ENCODE results near the gene CELF2. TPM values are rescaled to one million over a fixed set of nuclear protein-coding genes. Genes with fewer than 3 reads are reported as not detected.

CELF2 gene
- total and polyA plus RNA-seq, 2 experiments from 2014 or later = 16.6 to 26.9 TPM

DNA sequence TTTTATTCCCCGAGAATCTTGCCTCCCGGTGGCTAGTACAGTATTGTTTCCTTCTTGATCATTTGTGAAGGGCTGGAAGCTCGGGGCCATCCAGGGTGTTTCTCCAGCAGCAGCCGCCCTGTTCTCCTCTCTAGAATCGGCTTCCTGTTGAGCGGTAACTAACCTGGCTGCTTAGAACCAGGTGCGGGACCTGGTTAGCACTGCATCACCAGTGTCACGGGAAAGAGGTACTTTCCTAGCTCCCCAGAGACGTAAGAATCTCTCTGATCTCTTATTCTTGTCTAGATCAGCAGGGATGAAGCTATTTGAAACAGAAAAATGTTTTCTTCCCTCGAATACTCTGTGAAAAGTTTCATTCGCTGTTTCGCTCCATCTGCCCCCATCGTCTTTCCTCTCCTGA is 239.2 kb downstream of the CELF2 start:
- Histone ChIP-seq H3K4me3 (no peak overlapping the region), H3K36me3 (replicated peaks; ENCODE audit: insufficient read depth, low read depth) (no peaks in the 10 kb centered on the region), H3K27ac (no peak overlapping the region), H3K27me3 (no peaks in the 10 kb centered on the region), H3K4me1 (ENCODE audit: insufficient read depth) (no peaks in the 10 kb centered on the region), H3K4me2 (no peak overlapping the region), H2AFZ (no peak overlapping the region), H4K20me1 (ENCODE audit: insufficient read depth, poor library complexity, severe bottlenecking) (no peaks in the 10 kb centered on the region), H3K9me3 (ENCODE audit: low read depth) (no peaks in the 10 kb centered on the region), H3K79me2 (no peaks in the 10 kb centered on the region), H3K9me2 (replicated peaks; ENCODE audit: insufficient read depth) (no peaks in the 10 kb centered on the region)
- TF ChIP-seq, protein P1, sequence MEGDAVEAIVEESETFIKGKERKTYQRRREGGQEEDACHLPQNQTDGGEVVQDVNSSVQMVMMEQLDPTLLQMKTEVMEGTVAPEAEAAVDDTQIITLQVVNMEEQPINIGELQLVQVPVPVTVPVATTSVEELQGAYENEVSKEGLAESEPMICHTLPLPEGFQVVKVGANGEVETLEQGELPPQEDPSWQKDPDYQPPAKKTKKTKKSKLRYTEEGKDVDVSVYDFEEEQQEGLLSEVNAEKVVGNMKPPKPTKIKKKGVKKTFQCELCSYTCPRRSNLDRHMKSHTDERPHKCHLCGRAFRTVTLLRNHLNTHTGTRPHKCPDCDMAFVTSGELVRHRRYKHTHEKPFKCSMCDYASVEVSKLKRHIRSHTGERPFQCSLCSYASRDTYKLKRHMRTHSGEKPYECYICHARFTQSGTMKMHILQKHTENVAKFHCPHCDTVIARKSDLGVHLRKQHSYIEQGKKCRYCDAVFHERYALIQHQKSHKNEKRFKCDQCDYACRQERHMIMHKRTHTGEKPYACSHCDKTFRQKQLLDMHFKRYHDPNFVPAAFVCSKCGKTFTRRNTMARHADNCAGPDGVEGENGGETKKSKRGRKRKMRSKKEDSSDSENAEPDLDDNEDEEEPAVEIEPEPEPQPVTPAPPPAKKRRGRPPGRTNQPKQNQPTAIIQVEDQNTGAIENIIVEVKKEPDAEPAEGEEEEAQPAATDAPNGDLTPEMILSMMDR (IDR thresholded peaks at IDR 0.05; ENCODE audit: poor library complexity) = no peak
- TF ChIP-seq EZH2phosphoT487 (IDR thresholded peaks at IDR 0.05; ENCODE audit: low read depth, severe bottlenecking, unreplicated experiment) (no peak), EZH2 (IDR thresholded peaks at IDR 0.05; ENCODE audit: borderline replicate concordance) (no peak)
- no peak for DNase-seq (ENCODE audit: low spot score)
- WGBS (ENCODE audit: low lambda C conversion rate, missing lambda C conversion rate) = 93% methylated on average over 13 of the region's 13 CpGs

GRCh38 chr10:11257440-11258090 is 239.9 kb downstream of the CELF2 start:
- no peak for DNase-seq (ENCODE audit: low spot score)
- no peaks in the 10 kb centered on the region for H3K9me3 ChIP-seq (ENCODE audit: low read depth)
- no peak overlapping the region for H3K4me2 ChIP-seq
- H3K36me3 ChIP-seq (replicated peaks; ENCODE audit: insufficient read depth, low read depth) = no peaks in the 10 kb centered on the region
- no peak overlapping the region for H2AFZ ChIP-seq
- no peak overlapping the region for H3K4me3 ChIP-seq
- no peaks in the 10 kb centered on the region for H3K4me1 ChIP-seq (ENCODE audit: insufficient read depth)
- H3K9me2 ChIP-seq (replicated peaks; ENCODE audit: insufficient read depth) = no peaks in the 10 kb centered on the region
- WGBS (ENCODE audit: low lambda C conversion rate, missing lambda C conversion rate) = 90% methylated on average over 13 of the region's 13 CpGs
- TF ChIP-seq, protein P1 (IDR thresholded peaks at IDR 0.05; ENCODE audit: poor library complexity) = no peak
- TF ChIP-seq EZH2phosphoT487 (IDR thresholded peaks at IDR 0.05; ENCODE audit: low read depth, severe bottlenecking, unreplicated experiment) (no peak), EZH2 (IDR thresholded peaks at IDR 0.05; ENCODE audit: borderline replicate concordance) (no peak)
- H3K27ac ChIP-seq = no peak overlapping the region
- H3K79me2 ChIP-seq = no peaks in the 10 kb centered on the region
- H4K20me1 ChIP-seq (ENCODE audit: insufficient read depth, poor library complexity, severe bottlenecking) = no peaks in the 10 kb centered on the region
- H3K27me3 ChIP-seq = no peaks in the 10 kb centered on the region

DNA sequence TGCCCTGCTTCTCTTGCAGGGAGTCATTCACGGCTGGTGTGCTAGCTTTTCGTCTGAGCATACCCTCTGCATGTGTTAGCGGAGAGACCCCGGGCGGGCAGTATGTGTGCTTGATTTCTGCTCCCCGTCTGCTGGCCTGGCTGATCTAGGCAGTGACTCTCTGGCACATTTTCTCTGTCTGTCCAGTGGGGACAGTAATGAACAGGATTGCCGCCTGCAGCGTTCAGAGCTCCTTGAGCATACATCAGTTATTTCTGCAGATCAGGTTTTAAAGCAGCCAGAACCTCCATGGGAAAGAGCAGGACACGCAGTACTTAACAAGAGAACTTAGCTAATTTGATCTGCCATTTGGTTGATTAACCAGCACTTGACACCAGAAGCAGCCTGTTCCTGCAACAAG is 242.5 kb downstream of the CELF2 start:
- no peaks in the 10 kb centered on the region for H3K4me1 ChIP-seq (ENCODE audit: insufficient read depth)
- 69% methylated on average over 9 of the region's 9 CpGs for WGBS (ENCODE audit: low lambda C conversion rate, missing lambda C conversion rate)
- no peak overlapping the region for H2AFZ ChIP-seq
- TF ChIP-seq EZH2 (IDR thresholded peaks at IDR 0.05; ENCODE audit: borderline replicate concordance) = no peak
- TF ChIP-seq, protein P1 (IDR thresholded peaks at IDR 0.05; ENCODE audit: poor library complexity) = no peak
- TF ChIP-seq EZH2phosphoT487 (IDR thresholded peaks at IDR 0.05; ENCODE audit: low read depth, severe bottlenecking, unreplicated experiment) = no peak
- no peaks in the 10 kb centered on the region for H3K27me3 ChIP-seq
- no peaks in the 10 kb centered on the region for H4K20me1 ChIP-seq (ENCODE audit: insufficient read depth, poor library complexity, severe bottlenecking)
- H3K9me3 ChIP-seq (ENCODE audit: low read depth) = no peaks in the 10 kb centered on the region
- no peak overlapping the region for H3K4me3 ChIP-seq
- H3K4me2 ChIP-seq = no peak overlapping the region
- no peaks in the 10 kb centered on the region for H3K79me2 ChIP-seq
- DNase-seq (ENCODE audit: low spot score) = no peak
- H3K36me3 ChIP-seq (replicated peaks; ENCODE audit: insufficient read depth, low read depth) = no peaks in the 10 kb centered on the region
- no peaks in the 10 kb centered on the region for H3K9me2 ChIP-seq (replicated peaks; ENCODE audit: insufficient read depth)
- H3K27ac ChIP-seq = no peak overlapping the region

Data from hepatocyte (in vitro differentiated cells).